CD4-positive, alpha-beta T cell treated with Interleukin-4 for 4 hours (primary cell): ENCODE results near the gene TCF15.

ENCODE experiments used
- DNase-seq: peaks from one replicate; pipeline ENCODE4 v3.0.0-alpha.2; 2020

The TCF15 gene

GRCh38 chr20:576156-576555, 34.0 kb downstream of the TCF15 start:
- no peak for DNase-seq

GRCh38 chr20:575230-575629, 34.9 kb downstream of the TCF15 start:
- DNase-seq: no peak

GRCh38 chr20:574297-574942, 35.7 kb downstream of the TCF15 start:
- no peak for DNase-seq

- DNase-seq: no peak
Measured at GRCh38 chr20:573414-574296, 36.5 kb downstream of the TCF15 start.

GRCh38 chr20:572727-573126, 37.4 kb downstream of the TCF15 start:
- no peak for DNase-seq

- no peak for DNase-seq
Measured at GRCh38 chr20:571754-572441, 38.2 kb downstream of the TCF15 start.

GRCh38 chr20:568673-569415, 41.3 kb downstream of the TCF15 start:
- no peak for DNase-seq

- no peak for DNase-seq
Measured at GRCh38 chr20:568097-568652, 41.9 kb downstream of the TCF15 start.

GRCh38 chr20:564192-564591, 45.9 kb downstream of the TCF15 start:
- DNase-seq: no peak

GRCh38 chr20:563187-563586, 46.9 kb downstream of the TCF15 start:
- no peak for DNase-seq

GRCh38 chr20:562232-562897, 47.7 kb downstream of the TCF15 start:
- DNase-seq: no peak

- DNase-seq: peak; percentile 36
Measured at GRCh38 chr20:561437-562231, 48.5 kb downstream of the TCF15 start.

- DNase-seq: no peak
Measured at GRCh38 chr20:560680-561079, 49.4 kb downstream of the TCF15 start.

- no peak for DNase-seq
Measured at GRCh38 chr20:558117-558516, 52.0 kb downstream of the TCF15 start.

- no peak for DNase-seq
Measured at GRCh38 chr20:556984-557383, 53.1 kb downstream of the TCF15 start.

- DNase-seq: no peak
Measured at GRCh38 chr20:555976-556385, 54.1 kb downstream of the TCF15 start.
